Fibroblast of the aortic adventitia (primary cell): Measurements from ENCODE around the gene WWC1. TPM values are rescaled to one million over a fixed set of nuclear protein-coding genes. Genes with fewer than 3 reads are reported as not detected.
"Not testable (repeated sequence)": the region's sequence is repeated elsewhere in the genome, so short reads cannot be mapped to it uniquely, and the experiment has no call there.

Experiments
- DNase-seq: peaks from one replicate; pipeline ENCODE4 v3.0.0-alpha.2; 2010; ENCODE audit warnings: low read depth
- H3K4me3 ChIP-seq: 2 replicates; pipeline ENCODE4 v1.5.1; 2011; ENCODE audit warnings: low read depth, mild to moderate bottlenecking, control low read depth, low read length, moderate library complexity
- total RNA-seq: library from RNA; depleted of rRNA; stranded (reverse); fragments of >200 nt; gene quantifications from 2 replicates; pipeline ENCODE4 v1.2.3, GENCODE V29; 2012; ENCODE audit warnings: low replicate concordance
- TF ChIP-seq, protein P1 (sequence below): IDR thresholded peaks from 2 replicates; pipeline ENCODE4 v1.5.1; 2011; ENCODE audit warnings: mild to moderate bottlenecking, low read length, control low read depth, inconsistent platforms; ENCODE audit not compliant: insufficient read depth

Gene WWC1
- total RNA-seq, 1 donor: 0.45 TPM

DNA sequence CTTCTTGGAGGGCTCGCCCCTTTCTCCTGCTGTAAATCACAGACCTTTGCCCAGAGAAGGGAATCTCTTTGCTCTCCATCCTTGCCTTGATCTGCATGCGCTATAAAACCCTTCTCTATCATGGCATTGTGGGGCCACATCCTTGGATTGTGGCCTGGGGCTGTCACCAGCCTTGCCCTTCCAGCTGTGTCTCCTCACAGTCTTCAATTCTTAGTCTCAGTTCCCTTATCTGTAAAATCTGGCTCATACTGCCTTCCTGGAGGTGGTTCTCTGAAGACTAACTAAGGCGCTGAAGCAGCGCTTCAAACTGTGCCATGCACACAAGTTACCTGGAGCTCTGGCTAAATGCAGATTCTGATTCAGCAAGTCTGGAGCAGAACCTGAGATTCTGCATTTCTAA lies 141.5 kb downstream of the WWC1 start:
- TF ChIP-seq, protein P1, sequence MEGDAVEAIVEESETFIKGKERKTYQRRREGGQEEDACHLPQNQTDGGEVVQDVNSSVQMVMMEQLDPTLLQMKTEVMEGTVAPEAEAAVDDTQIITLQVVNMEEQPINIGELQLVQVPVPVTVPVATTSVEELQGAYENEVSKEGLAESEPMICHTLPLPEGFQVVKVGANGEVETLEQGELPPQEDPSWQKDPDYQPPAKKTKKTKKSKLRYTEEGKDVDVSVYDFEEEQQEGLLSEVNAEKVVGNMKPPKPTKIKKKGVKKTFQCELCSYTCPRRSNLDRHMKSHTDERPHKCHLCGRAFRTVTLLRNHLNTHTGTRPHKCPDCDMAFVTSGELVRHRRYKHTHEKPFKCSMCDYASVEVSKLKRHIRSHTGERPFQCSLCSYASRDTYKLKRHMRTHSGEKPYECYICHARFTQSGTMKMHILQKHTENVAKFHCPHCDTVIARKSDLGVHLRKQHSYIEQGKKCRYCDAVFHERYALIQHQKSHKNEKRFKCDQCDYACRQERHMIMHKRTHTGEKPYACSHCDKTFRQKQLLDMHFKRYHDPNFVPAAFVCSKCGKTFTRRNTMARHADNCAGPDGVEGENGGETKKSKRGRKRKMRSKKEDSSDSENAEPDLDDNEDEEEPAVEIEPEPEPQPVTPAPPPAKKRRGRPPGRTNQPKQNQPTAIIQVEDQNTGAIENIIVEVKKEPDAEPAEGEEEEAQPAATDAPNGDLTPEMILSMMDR: no peak
- DNase-seq: no peak
- no peak overlapping the region for H3K4me3 ChIP-seq

DNA sequence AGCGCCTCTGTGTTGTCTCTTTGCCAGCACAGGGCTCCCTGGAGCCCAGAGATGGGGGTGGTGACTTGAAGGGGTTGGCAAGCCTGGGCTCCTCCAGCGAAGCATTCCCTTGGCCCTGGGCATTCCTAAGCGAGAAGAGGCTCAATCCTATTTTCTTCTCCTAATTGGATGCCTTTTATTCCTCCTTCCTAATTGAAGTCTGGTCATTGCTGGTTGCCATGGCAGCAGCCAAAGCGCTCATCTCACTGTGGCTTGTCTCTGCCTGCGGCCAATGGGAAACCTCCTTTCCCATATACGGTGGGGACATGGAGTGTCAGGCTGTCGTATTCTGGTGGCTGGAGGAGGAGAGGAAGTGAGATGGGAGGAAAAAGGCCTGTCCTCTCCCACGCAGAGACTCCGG lies 142.6 kb downstream of the WWC1 start:
- TF ChIP-seq, protein P1: no peak
- DNase-seq: no peak

DNA sequence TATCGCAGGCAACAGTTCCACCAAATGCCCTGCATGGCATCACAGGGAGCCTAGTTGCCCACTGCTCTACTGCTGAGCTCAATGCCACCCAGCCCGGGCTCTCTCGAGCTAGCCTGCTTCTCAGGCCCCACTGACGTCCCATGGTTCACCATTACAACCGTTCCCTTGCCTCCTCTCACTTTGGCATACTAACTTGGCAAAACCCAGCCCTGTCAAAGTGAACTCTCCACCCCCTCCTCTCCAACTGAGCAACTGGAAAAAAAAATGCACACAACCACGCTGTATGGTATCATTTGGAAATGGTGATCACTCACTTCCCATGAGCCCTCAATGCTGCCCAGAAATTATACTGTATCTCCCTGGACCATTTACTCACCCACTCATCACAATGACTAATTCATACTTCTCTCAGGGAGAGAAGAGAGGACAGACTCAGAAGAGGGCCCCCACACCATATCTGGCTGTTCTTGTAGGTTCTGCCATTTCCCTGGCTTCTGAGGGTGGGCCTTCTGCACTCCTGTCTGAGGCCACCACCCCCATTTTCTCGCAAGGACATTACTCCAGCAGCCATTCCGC lies 143.4 kb downstream of the WWC1 start:
- DNase-seq: peak; percentile 34
- TF ChIP-seq, protein P1: no peak
- H3K4me3 ChIP-seq: no peak overlapping the region

More for the DNA sequence above, 142.6 kb downstream of the WWC1 start:
- no peak overlapping the region for H3K4me3 ChIP-seq

DNA sequence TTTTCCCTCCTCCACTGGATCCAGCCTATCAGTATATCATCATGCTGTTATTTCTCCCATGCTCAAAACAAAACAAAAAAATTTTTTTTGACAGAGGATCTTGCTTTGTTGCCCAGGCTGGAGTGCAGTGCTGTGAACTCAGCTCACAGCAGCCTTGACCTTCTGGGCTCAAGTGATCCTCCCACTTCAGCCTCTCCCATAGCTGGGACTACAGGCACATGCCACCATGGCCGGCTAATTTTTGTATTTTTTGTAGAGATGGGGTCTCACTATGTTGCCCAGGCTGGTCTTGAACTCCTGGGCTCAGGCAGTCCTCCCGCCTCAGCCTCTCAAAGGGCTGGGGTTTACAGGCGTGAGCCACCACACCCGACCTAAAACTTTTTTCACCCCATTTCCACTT lies 143.9 kb downstream of the WWC1 start:
- not testable (repeated sequence) for DNase-seq, H3K4me3 ChIP-seq

DNA sequence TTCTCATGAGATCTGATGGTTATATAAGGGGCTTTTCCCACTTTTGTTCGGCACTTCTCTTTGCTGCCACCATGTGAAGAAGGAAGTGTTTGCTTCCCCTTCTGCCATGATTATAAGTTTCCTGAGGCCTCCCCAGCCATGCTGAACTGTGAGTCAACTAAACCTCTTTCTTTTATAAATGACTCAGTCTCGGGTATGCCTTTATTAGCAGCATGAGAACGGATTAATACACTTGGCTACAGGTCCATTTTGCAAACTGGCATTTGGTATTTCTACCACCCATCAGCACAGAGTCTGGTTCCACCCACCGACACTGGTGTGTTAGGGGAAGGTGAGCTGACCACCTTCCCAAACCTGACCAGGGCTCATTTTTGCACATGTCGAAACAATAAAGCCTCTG lies 146.9 kb downstream of the WWC1 start:
- DNase-seq: no peak
- TF ChIP-seq, protein P1: no peak
- H3K4me3 ChIP-seq: no peak overlapping the region

DNA sequence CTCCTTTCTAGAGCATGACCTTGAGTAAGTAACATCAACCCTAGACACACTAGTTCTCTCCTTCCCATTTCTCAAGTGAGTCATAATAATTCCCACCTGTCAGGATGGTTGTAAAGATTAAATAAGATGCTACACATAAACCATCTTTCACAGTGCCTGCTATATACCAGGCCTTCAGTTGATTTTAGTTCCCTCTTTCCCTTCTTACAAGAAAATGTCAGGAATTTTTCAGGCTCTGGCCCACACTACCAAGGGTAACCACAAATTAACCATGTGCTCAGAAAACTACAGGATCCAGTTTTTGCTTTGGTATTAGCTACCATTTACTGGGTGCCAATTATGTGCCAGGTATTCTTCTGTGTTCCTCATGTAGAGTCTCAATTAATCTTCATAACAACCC lies 152.1 kb downstream of the WWC1 start:
- no peak overlapping the region for H3K4me3 ChIP-seq
- DNase-seq: no peak
- TF ChIP-seq, protein P1: no peak

DNA sequence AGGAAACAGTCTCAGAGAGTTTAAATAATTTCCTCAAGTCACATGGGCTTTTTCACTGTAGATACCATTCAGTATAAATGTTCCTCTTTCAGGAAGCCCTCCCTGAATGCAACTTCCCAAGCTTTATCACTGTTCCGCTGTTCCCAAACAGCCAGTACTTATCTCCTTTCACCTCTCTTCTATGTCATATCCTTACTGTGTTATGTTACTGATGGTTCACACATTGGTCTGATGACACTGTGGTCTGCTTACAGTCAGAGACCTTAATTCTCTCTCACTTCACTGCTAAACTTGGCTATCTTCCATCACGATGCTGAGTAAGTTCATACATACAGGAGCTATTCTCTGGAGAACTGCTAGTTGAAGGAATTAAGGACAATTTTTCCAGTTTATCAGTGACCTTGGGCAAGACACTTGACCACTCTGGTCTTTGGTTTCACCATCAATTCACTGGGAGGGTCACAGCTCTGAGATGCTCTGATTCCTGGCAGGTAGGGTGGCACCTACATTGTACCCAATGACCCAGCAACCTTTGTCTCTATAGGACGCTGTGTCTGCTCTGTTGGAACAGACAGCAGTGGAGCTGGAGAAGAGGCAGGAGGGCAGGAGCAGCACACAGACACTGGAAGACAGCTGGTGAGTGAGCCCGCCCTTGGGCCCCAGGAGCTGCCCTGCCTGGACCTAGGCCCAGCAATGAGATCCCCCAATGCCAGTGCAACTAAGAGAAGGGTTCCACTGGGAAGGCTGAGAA lies 152.7 kb downstream of the WWC1 start:
- TF ChIP-seq, protein P1: no peak
- no peak overlapping the region for H3K4me3 ChIP-seq
- peak; percentile 14 for DNase-seq
